Neural progenitor cell (in vitro differentiated cells): ENCODE data around the gene CHCHD6. TPM values are rescaled to one million over a fixed set of nuclear protein-coding genes. Genes with fewer than 3 reads are reported as not detected.

ENCODE experiments used
- DNase-seq: peaks from one replicate; pipeline ENCODE4 v3.0.0-alpha.2; 2016; ENCODE audit warnings: low spot score
- H2AFZ ChIP-seq: fragments of 200-600 bp; sonication (generic); replicated peaks from 2 replicates; pipeline ENCODE4 v1.6.1; 2016; ENCODE audit warnings: antibody characterized with exemption
- H3F3A ChIP-seq: fragments of 200-600 bp; sonication (generic); 2 replicates; pipeline ENCODE4 v1.6.1; 2016; ENCODE audit warnings: antibody characterized with exemption, low read depth
- H3K27ac ChIP-seq: fragments of 200-600 bp; sonication (generic); 2 replicates; pipeline ENCODE4 v1.5.1; 2016; ENCODE audit warnings: mild to moderate bottlenecking
- H3K27me3 ChIP-seq: fragments of 200-600 bp; sonication (generic); 2 replicates; pipeline ENCODE4 v1.6.1; 2016; ENCODE audit warnings: mild to moderate bottlenecking, moderate library complexity
- H3K36me3 ChIP-seq: fragments of 200-600 bp; sonication (generic); 2 replicates; pipeline ENCODE4 v1.5.1; 2016
- H3K4me1 ChIP-seq: fragments of 200-600 bp; sonication (generic); 2 replicates; pipeline ENCODE4 v1.6.1; 2016; ENCODE audit warnings: mixed run types
- H3K4me2 ChIP-seq: fragments of 200-600 bp; sonication (generic); 2 replicates; pipeline ENCODE4 v1.6.1; 2016
- H3K4me3 ChIP-seq: fragments of 200-600 bp; sonication (generic); 2 replicates; pipeline ENCODE4 v1.5.1; 2016
- H3K79me2 ChIP-seq: fragments of 200-600 bp; sonication (generic); 2 replicates; pipeline ENCODE4 v1.6.1; 2016; ENCODE audit warnings: low read depth
- H3K9ac ChIP-seq: fragments of 200-600 bp; sonication (generic); 2 replicates; pipeline ENCODE4 v1.6.1; 2016
- H3K9me3 ChIP-seq: fragments of 200-600 bp; sonication (generic); 2 replicates; pipeline ENCODE4 v1.5.1; 2016; ENCODE audit warnings: low read depth
- H4K20me1 ChIP-seq: fragments of 200-600 bp; sonication (generic); 2 replicates; pipeline ENCODE4 v1.6.1; 2016; ENCODE audit warnings: low read depth
- H3K27ac Mint-ChIP-seq: 3 replicates; pipeline ENCODE4 v1.8.0; 2021; ENCODE audit warnings: mixed read lengths
- H3K27me3 Mint-ChIP-seq: 2 replicates; pipeline ENCODE4 v1.8.0; 2022; ENCODE audit warnings: low read depth, mild to moderate bottlenecking, inconsistent platforms, moderate library complexity, mixed read lengths; ENCODE audit not compliant: insufficient read depth
- H3K36me3 Mint-ChIP-seq: 3 replicates; pipeline ENCODE4 v1.8.0; 2021; ENCODE audit warnings: mixed read lengths
- H3K4me1 Mint-ChIP-seq: 3 replicates; pipeline ENCODE4 v1.8.0; 2021; ENCODE audit warnings: mixed read lengths
- H3K4me3 Mint-ChIP-seq: 3 replicates; pipeline ENCODE4 v1.8.0; 2021; ENCODE audit warnings: mild to moderate bottlenecking, moderate library complexity, mixed read lengths
- H3K9me3 Mint-ChIP-seq: 3 replicates; pipeline ENCODE4 v1.8.0; 2020; ENCODE audit warnings: mixed read lengths
- CTCF ChIP-seq: fragments of 200-600 bp; sonication (generic); IDR thresholded peaks from 2 replicates; pipeline ENCODE4 v1.5.1; 2017; ENCODE audit warnings: antibody characterized with exemption, mild to moderate bottlenecking
- EZH2 ChIP-seq: fragments of 200-600 bp; sonication (generic); IDR thresholded peaks from 2 replicates; pipeline ENCODE4 v1.6.1; 2017; ENCODE audit warnings: antibody characterized with exemption, mild to moderate bottlenecking, moderate library complexity
- EZH2phosphoT487 ChIP-seq: fragments of 200-600 bp; sonication (generic); IDR thresholded peaks from 2 replicates; pipeline ENCODE4 v1.6.1; 2017; ENCODE audit warnings: antibody characterized with exemption
- total RNA-seq: library from RNA; depleted of rRNA; stranded (reverse); fragments of >200 nt; gene quantifications from 2 replicates; pipeline ENCODE4 v1.2.3, GENCODE V29; 2015; ENCODE audit warnings: low replicate concordance

CHCHD6 gene
- total RNA-seq, 1 donor from 2014 or later = 35.7 TPM

- Histone ChIP-seq H4K20me1 (no peaks in the 10 kb centered on the region), H3K4me2 (no peak overlapping the region), H3F3A (no peaks in the 10 kb centered on the region), H3K4me3 (no peak overlapping the region), H3K79me2 (no peaks in the 10 kb centered on the region), H3K9ac (no peak overlapping the region), H3K36me3 (no peaks in the 10 kb centered on the region), H3K9me3 (no peaks in the 10 kb centered on the region), H3K27ac (no peak overlapping the region), H3K27me3 (no peaks in the 10 kb centered on the region), H3K4me1 (peaks cover 6% of the 10 kb centered on the region), H2AFZ (no peak overlapping the region)
- H3K36me3 Mint-ChIP-seq = no peaks in the 10 kb centered on the region
- TF ChIP-seq EZH2 (no peak), EZH2phosphoT487 (no peak), CTCF (no peak)
- H3K27ac Mint-ChIP-seq = no peak overlapping the region
- H3K4me3 Mint-ChIP-seq = no peak overlapping the region
- peaks cover 48% of the 10 kb centered on the region for H3K4me1 Mint-ChIP-seq
- no peak for DNase-seq
- no peaks in the 10 kb centered on the region for H3K27me3 Mint-ChIP-seq
- no peaks in the 10 kb centered on the region for H3K9me3 Mint-ChIP-seq
Observed at GRCh38 chr3:126936853-126937425, 232.9 kb downstream of the CHCHD6 start.

GRCh38 chr3:126937533-126937932 lies 233.5 kb downstream of the CHCHD6 start:
- Histone ChIP-seq H3F3A (no peaks in the 10 kb centered on the region), H3K4me2 (no peak overlapping the region), H3K27me3 (no peaks in the 10 kb centered on the region), H3K36me3 (no peaks in the 10 kb centered on the region), H3K27ac (no peak overlapping the region), H3K79me2 (no peaks in the 10 kb centered on the region), H3K9me3 (no peaks in the 10 kb centered on the region), H3K9ac (no peak overlapping the region), H3K4me1 (peaks cover 6% of the 10 kb centered on the region), H2AFZ (no peak overlapping the region), H4K20me1 (no peaks in the 10 kb centered on the region), H3K4me3 (no peak overlapping the region)
- Mint-ChIP-seq H3K4me1 (peaks cover 43% of the 10 kb centered on the region), H3K27me3 (peaks cover under 1% of the 10 kb centered on the region), H3K4me3 (no peak overlapping the region), H3K27ac (no peak overlapping the region), H3K9me3 (no peaks in the 10 kb centered on the region), H3K36me3 (no peaks in the 10 kb centered on the region)
- TF ChIP-seq EZH2phosphoT487 (no peak), CTCF (no peak), EZH2 (no peak)
- no peak for DNase-seq

- no peaks in the 10 kb centered on the region for H3F3A ChIP-seq
- H3K4me1 ChIP-seq = peaks cover 6% of the 10 kb centered on the region
- H3K9ac ChIP-seq = no peak overlapping the region
- no peaks in the 10 kb centered on the region for H4K20me1 ChIP-seq
- no peaks in the 10 kb centered on the region for H3K79me2 ChIP-seq
- H3K27me3 Mint-ChIP-seq = peaks cover 2% of the 10 kb centered on the region
- H3K4me2 ChIP-seq = no peak overlapping the region
- no peak overlapping the region for H3K27ac ChIP-seq
- no peaks in the 10 kb centered on the region for H3K9me3 Mint-ChIP-seq
- no peak overlapping the region for H3K4me3 ChIP-seq
- no peaks in the 10 kb centered on the region for H3K27me3 ChIP-seq
- DNase-seq = no peak
- H3K4me3 Mint-ChIP-seq = no peak overlapping the region
- H2AFZ ChIP-seq = no peak overlapping the region
- no peak overlapping the region for H3K27ac Mint-ChIP-seq
- H3K9me3 ChIP-seq = no peaks in the 10 kb centered on the region
- H3K36me3 Mint-ChIP-seq = no peaks in the 10 kb centered on the region
- peaks cover 43% of the 10 kb centered on the region for H3K4me1 Mint-ChIP-seq
- no peaks in the 10 kb centered on the region for H3K36me3 ChIP-seq
- no peak for TF ChIP-seq EZH2phosphoT487
- TF ChIP-seq CTCF = no peak
- TF ChIP-seq EZH2 = no peak
Observed at GRCh38 chr3:126937973-126938372, 233.9 kb downstream of the CHCHD6 start.
